ENCODE data around the gene NANOS2. TPM values are rescaled to one million over a fixed set of nuclear protein-coding genes. Genes with fewer than 3 reads are reported as not detected.

NANOS2 gene
- total and polyA plus RNA-seq, 8 donors: not detected

GRCh38 chr19:45881909-45882528 is 32.6 kb downstream of the NANOS2 start:
- intact Hi-C loops (cut with DNase I; ENCODE audit: low total_unique reads): no loop called here
- peak; percentile 81 to 93 for DNase-seq
- Histone ChIP-seq H3K27me3 (peaks cover 0 to 21% (median 0%) of the 10 kb centered on the region in 3 donors), H3K4me3 (peak overlapping the region; percentile 34 to 80 (median 72)), H3K36me3 (peaks cover 0 to 11% (median 10%) of the 10 kb centered on the region in 4 donors), H3K9me3 (no peaks in the 10 kb centered on the region), H3K4me1 (peaks cover 67 to 93% (median 85%) of the 10 kb centered on the region in 4 donors), H3K27ac (peak overlapping the region; percentile 90 to 96 (median 93))
- WGBS, 5 donors: 16 to 66% (median 29%) methylated on average over 4 of the region's 4 CpGs
- TF ChIP-seq POLR2A (IDR thresholded peaks at IDR 0.05): no peak
- no peak for TF ChIP-seq EP300 (IDR thresholded peaks at IDR 0.05)
- TF ChIP-seq POLR2AphosphoS5 (IDR thresholded peaks at IDR 0.05): peak in 2 of 3 donors; percentile 48 to 58
- TF ChIP-seq CTCF (IDR thresholded peaks at IDR 0.05): peak in 1 of 7 experiments; percentile 16

- TF ChIP-seq POLR2A (IDR thresholded peaks at IDR 0.05): no peak
- no peak for TF ChIP-seq POLR2AphosphoS5 (IDR thresholded peaks at IDR 0.05)
- no peak for TF ChIP-seq CTCF (IDR thresholded peaks at IDR 0.05)
- WGBS, 5 donors: 40 to 61% (median 54%) methylated on average over 10 of the region's 10 CpGs
- peak overlapping the region; percentile 90 to 96 (median 93) for H3K27ac ChIP-seq
- peaks cover 74 to 95% (median 89%) of the 10 kb centered on the region in 4 donors for H3K4me1 ChIP-seq
- no peak overlapping the region for H3K4me3 ChIP-seq
- intact Hi-C loops (cut with DNase I; ENCODE audit: low total_unique reads): no loop called here
- peaks cover 0 to 28% (median 0%) of the 10 kb centered on the region in 3 donors for H3K27me3 ChIP-seq
- peak in 1 of 2 donors; percentile 54 for DNase-seq
- no peaks in the 10 kb centered on the region for H3K9me3 ChIP-seq
- H3K36me3 ChIP-seq: peaks cover 0 to 11% (median 10%) of the 10 kb centered on the region in 4 donors
Observed at GRCh38 chr19:45881082-45881908, 33.3 kb downstream of the NANOS2 start.

- Histone ChIP-seq H3K4me3 (no peak overlapping the region), H3K27ac (peak overlapping the region; percentile 90 to 96 (median 93)), H3K36me3 (peaks cover 0 to 11% (median 10%) of the 10 kb centered on the region in 4 donors), H3K27me3 (peaks cover 0 to 30% (median 0%) of the 10 kb centered on the region in 3 donors), H3K4me1 (peaks cover 80 to 99% (median 93%) of the 10 kb centered on the region in 4 donors), H3K9me3 (no peaks in the 10 kb centered on the region)
- TF ChIP-seq POLR2A (IDR thresholded peaks at IDR 0.05) (no peak), POLR2AphosphoS5 (IDR thresholded peaks at IDR 0.05) (no peak), CTCF (IDR thresholded peaks at IDR 0.05) (no peak), EP300 (IDR thresholded peaks at IDR 0.05) (no peak)
- WGBS, 5 donors: 41 to 73% (median 58%) methylated on average over 2 of the region's 2 CpGs
- no peak for DNase-seq
- intact Hi-C loops (cut with DNase I; ENCODE audit: low total_unique reads): no loop called here
Observed at GRCh38 chr19:45879971-45880370, 34.6 kb downstream of the NANOS2 start.

GRCh38 chr19:45879055-45879454 is 35.5 kb downstream of the NANOS2 start:
- H3K36me3 ChIP-seq: peaks cover 0 to 4% (median 3%) of the 10 kb centered on the region in 4 donors
- no peaks in the 10 kb centered on the region for H3K9me3 ChIP-seq
- peaks cover 74 to 99% (median 91%) of the 10 kb centered on the region in 4 donors for H3K4me1 ChIP-seq
- intact Hi-C loops (cut with DNase I; ENCODE audit: low total_unique reads): no loop called here
- no peak for TF ChIP-seq POLR2A (IDR thresholded peaks at IDR 0.05)
- no peak for TF ChIP-seq EP300 (IDR thresholded peaks at IDR 0.05)
- TF ChIP-seq CTCF (IDR thresholded peaks at IDR 0.05): no peak
- no peak for TF ChIP-seq POLR2AphosphoS5 (IDR thresholded peaks at IDR 0.05)
- 28 to 53% (median 41%) methylated on average over 7 to 8 of the region's 8 CpGs for WGBS, 5 donors
- peak overlapping the region; percentile 90 to 96 (median 93) for H3K27ac ChIP-seq
- DNase-seq: peak; percentile 47 to 71
- peaks cover 0 to 30% (median 0%) of the 10 kb centered on the region in 3 donors for H3K27me3 ChIP-seq
- H3K4me3 ChIP-seq: peak overlapping the region in 1 of 4 donors; percentile 0

All from stomach (tissue), 9 donors.